Measurements from ENCODE around the gene IL20RA.

The IL20RA gene

DNA sequence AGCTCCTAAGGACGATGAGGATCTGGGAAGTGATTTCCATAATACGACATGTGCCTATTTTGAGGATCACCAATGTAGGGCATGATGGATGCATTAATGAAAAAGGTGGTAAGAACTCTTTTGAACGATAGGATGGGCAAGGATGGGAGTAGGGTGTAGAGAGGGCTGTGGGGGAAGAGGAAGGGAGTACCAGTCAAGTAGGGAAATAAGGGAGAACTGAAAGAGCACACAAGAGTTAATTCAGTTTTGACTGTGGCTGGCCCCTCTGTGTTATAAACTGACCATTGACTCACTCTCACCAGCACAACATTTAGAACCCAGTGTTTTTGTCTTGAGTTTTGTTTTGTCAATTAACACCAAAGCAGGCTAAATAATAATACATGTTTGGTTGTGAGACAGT lies 89.6 kb downstream of the IL20RA start:
- no peak overlapping the region for H3K4me3 ChIP-seq (ENCODE audit: low read depth, low read length)

DNA sequence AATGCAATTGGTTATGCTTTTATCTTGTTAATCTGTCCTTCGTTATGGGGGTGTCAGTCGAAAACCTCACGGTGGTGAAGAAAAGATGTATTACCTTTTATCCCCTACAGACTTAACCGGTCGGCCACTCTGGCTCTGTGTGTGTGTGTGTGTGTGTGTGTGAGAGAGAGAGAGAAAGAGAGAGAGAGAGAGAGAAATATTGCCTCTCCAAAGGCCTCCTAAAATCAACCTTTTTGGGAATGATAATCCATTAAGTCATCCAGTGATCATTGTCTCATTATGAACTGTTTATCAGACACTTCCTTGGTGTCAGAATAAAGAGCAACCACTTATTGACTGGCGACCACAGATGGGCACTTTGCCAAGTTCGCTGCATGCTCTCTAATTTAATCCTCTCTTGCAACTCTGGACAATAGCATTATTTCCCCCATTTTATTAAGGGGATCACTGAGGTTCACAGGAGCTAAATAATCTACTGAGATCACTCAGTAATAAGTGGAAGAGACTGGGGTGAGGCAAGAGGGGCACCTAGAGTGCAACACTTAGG lies 92.0 kb downstream of the IL20RA start:
- DNase-seq (ENCODE audit: low read depth), result no peak
- H3K4me3 ChIP-seq (ENCODE audit: low read depth, low read length), result no peak overlapping the region

More for the DNA sequence above, 89.6 kb downstream of the IL20RA start:
- no peak for DNase-seq (ENCODE audit: low read depth)

DNA sequence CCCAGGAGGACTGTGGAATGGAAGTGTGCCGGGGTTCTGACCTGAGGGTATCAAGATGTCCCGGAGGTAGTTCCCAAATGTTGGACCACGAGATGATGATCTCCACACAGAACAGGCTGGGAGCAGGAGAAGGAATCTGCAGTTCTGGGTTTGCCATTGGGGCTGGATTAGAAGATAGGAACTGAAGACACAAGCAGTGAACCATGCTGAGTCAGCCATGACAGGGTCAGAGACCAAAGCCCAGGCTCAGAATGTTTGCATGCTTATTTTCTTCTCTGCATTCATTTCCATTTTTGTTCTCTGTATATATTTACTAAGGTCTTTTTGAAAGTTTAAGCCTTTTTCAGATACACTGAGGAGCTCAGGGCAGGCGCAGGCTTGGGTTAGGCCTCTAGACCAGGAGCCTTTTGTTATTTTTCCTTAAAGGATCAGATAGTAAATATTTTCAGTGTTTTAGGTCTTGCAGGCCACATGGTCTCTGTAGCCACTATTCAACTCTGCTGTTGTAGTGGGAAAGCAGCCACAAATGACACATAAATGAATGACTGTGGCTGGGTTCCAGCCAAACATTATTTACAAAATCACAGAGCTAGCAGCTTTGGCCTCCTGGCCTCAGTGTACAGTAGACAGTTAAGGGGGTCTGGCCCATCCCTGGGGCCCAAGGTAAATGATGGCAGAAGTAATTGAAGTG lies 94.2 kb downstream of the IL20RA start:
- no peak overlapping the region for H3K4me3 ChIP-seq (ENCODE audit: low read depth, low read length)
- DNase-seq (ENCODE audit: low read depth), result no peak
